ENCODE results near the gene CHRM4. TPM values are rescaled to one million over a fixed set of nuclear protein-coding genes. Genes with fewer than 3 reads are reported as not detected.

CHRM4 gene
- polyA plus RNA-seq, 2 of the 4 experiments (the other 2 are of a cell fraction), result 0.17 to 0.28 TPM

- no peak for DNase-seq (ENCODE audit: low read depth in 1 of 2, low spot score in 1 of 2)
- 84% methylated on average over 12 of the region's 12 CpGs for WGBS (ENCODE audit: missing lambda C conversion rate)
- POLR2A ChIA-PET, result no interaction called here
- no peak overlapping the region for H3K4me3 ChIP-seq
- ATAC-seq, result no peak
- no peak overlapping the region for H3K27ac ChIP-seq
- no peak overlapping the region for H3K4me2 ChIP-seq
- H3K9me3 ChIP-seq, result no peaks in the 10 kb centered on the region
- H3K4me1 ChIP-seq, result peaks cover 14% of the 10 kb centered on the region
- CTCF ChIA-PET, result interaction anchor here (1.4 to 3.9 kb wide), 2 partner anchors 10 to 28 kb away, joined by 3 to 18 read pairs; partner anchors contain the start of gene DGKZ
- FAIRE-seq, result no peak
- TF ChIP-seq CHD4 (IDR thresholded peaks at IDR 0.05; ENCODE audit: borderline replicate concordance) (no peak), NR3C1 (IDR thresholded peaks at IDR 0.05) (no peak), HOXB13 (CRISPR knock-in tag; IDR thresholded peaks at IDR 0.05; ENCODE audit: low read depth) (no peak), MAX (IDR thresholded peaks at IDR 0.05) (no peak), MAZ (IDR thresholded peaks at IDR 0.05; ENCODE audit: borderline replicate concordance, low read depth, low read length) (no peak), RNF2 (IDR thresholded peaks at IDR 0.05; ENCODE audit: borderline replicate concordance, low read depth) (no peak), GATA3 (IDR thresholded peaks at IDR 0.05; ENCODE audit: borderline replicate concordance) (no peak), BCL3 (IDR thresholded peaks at IDR 0.05) (no peak)
Measured at GRCh38 chr11:46336563-46337180, 54.9 kb downstream of the CHRM4 start.

- Histone ChIP-seq H3K4me2 (no peak overlapping the region), H3K9me3 (no peaks in the 10 kb centered on the region), H3K4me1 (peaks cover 14% of the 10 kb centered on the region), H3K27ac (no peak overlapping the region), H3K4me3 (no peak overlapping the region)
- TF ChIP-seq JUNB (IDR thresholded peaks at IDR 0.05) (no peak), NFE2L2 (conservative IDR thresholded peaks at IDR 0.05; ENCODE audit: low read length) (no peak), MAX (IDR thresholded peaks at IDR 0.05) (no peak), RARB (CRISPR knock-in tag; IDR thresholded peaks at IDR 0.05) (no peak), HOXB5 (CRISPR knock-in tag; IDR thresholded peaks at IDR 0.05) (no peak), HDAC2 (IDR thresholded peaks at IDR 0.05) (no peak), GATA3 (IDR thresholded peaks at IDR 0.05; ENCODE audit: borderline replicate concordance) (no peak), MAFK (IDR thresholded peaks at IDR 0.05; ENCODE audit: partially characterized antibody) (no peak), RCOR1 (IDR thresholded peaks at IDR 0.05; ENCODE audit: low read depth, low read length) (no peak), CHD2 (IDR thresholded peaks at IDR 0.05; ENCODE audit: low read length, partially characterized antibody) (no peak), ZC3H11A (IDR thresholded peaks at IDR 0.05) (no peak), CBX2 (IDR thresholded peaks at IDR 0.05; ENCODE audit: borderline replicate concordance, low read depth) (no peak), HEYL (CRISPR knock-in tag; IDR thresholded peaks at IDR 0.05) (no peak), USF2 (IDR thresholded peaks at IDR 0.05) (no peak), EHMT2 (IDR thresholded peaks at IDR 0.05; ENCODE audit: low read depth) (no peak), POLR2A (IDR thresholded peaks at IDR 0.05; ENCODE audit: low read length) (no peak), PBX3 (IDR thresholded peaks at IDR 0.05) (no peak), JUN (IDR thresholded peaks at IDR 0.05) (no peak)
- CTCF ChIA-PET, result interaction anchor here (1.0 to 3.9 kb wide), 3 partner anchors 11 to 39 kb away, joined by 3 to 18 read pairs (median 4); partner anchors contain the start of gene DGKZ
- FAIRE-seq, result no peak
- 88% methylated on average over 10 of the region's 11 CpGs for WGBS (ENCODE audit: missing lambda C conversion rate)
- POLR2A ChIA-PET, result no interaction called here
- no peak for ATAC-seq
- DNase-seq (ENCODE audit: low read depth in 1 of 2, low spot score in 1 of 2), result no peak
Measured at GRCh38 chr11:46335890-46336562, 55.5 kb downstream of the CHRM4 start.
